A673 (cell line): ENCODE data around the gene CUL7. TPM values are rescaled to one million over a fixed set of nuclear protein-coding genes. Genes with fewer than 3 reads are reported as not detected.

Experiments used
- BruUV-seq: library from RNA; stranded (reverse); fragments of 400-500 nt; replicated peaks from 2 replicates; lab custom pipeline; 2021; lab: Mats Ljungman, UMichigan
- CTCF ChIA-PET: fragments of 300-600 bp; sonication (Branson Sonifier 250); formaldehyde crosslinking; loops from one replicate; lab custom pipeline; 2022; ENCODE audit warnings: antibody characterized with exemption; lab: Charles Lee
- POLR2A ChIA-PET: fragments of 300-600 bp; sonication (Branson Sonifier 250); formaldehyde crosslinking; loops from one replicate; lab custom pipeline; 2022; ENCODE audit warnings: antibody characterized with exemption; ENCODE audit not compliant: low non-redundant PET; lab: Charles Lee
- DNase-seq: peaks from one replicate; pipeline ENCODE4 v3.0.0-alpha.2; 2015; ENCODE audit warnings: low spot score
- H3K27ac ChIP-seq: fragments of 200-600 bp; sonication (generic); 2 replicates; pipeline ENCODE4 v1.5.1; 2016; ENCODE audit warnings: mixed run types, low read depth, mild to moderate bottlenecking, mixed read lengths, antibody characterized with exemption, low read length; ENCODE audit not compliant: poor library complexity, severe bottlenecking
- H3K27me3 ChIP-seq: fragments of 200-600 bp; sonication (generic); replicated peaks from 2 replicates; pipeline ENCODE4 v1.6.1; 2017; ENCODE audit warnings: mixed run types, low read depth, mild to moderate bottlenecking, mixed read lengths, antibody characterized with exemption, low read length; ENCODE audit not compliant: insufficient read depth, poor library complexity
- H3K36me3 ChIP-seq: fragments of 200-600 bp; sonication (generic); 2 replicates; pipeline ENCODE4 v1.6.1; 2016; ENCODE audit warnings: mixed run types, mild to moderate bottlenecking, mixed read lengths, antibody characterized with exemption, low read length; ENCODE audit not compliant: insufficient read depth, poor library complexity, severe bottlenecking
- H3K4me1 ChIP-seq: fragments of 200-600 bp; sonication (generic); 2 replicates; pipeline ENCODE4 v1.6.1; 2017; ENCODE audit warnings: mixed run types, mild to moderate bottlenecking, mixed read lengths, antibody characterized with exemption, low read length; ENCODE audit not compliant: insufficient read depth, poor library complexity, severe bottlenecking
- H3K4me3 ChIP-seq: fragments of 200-600 bp; sonication (generic); 2 replicates; pipeline ENCODE4 v1.5.1; 2016; ENCODE audit warnings: low read depth, mixed run types, mild to moderate bottlenecking, mixed read lengths, low read length; ENCODE audit not compliant: poor library complexity, severe bottlenecking
- H3K9me3 ChIP-seq: fragments of 200-600 bp; sonication (generic); 2 replicates; pipeline ENCODE4 v1.6.1; 2016; ENCODE audit warnings: mixed run types, low read depth, mild to moderate bottlenecking, mixed read lengths, antibody characterized with exemption, low read length; ENCODE audit not compliant: poor library complexity, severe bottlenecking
- CTCF ChIP-seq: fragments of 300-800, 200-600 bp; sonication (generic); conservative IDR thresholded peaks from 2 replicates; pipeline ENCODE4 v1.5.1; 2017; ENCODE audit warnings: low read depth, mild to moderate bottlenecking, antibody characterized with exemption, low read length, moderate library complexity, mixed read lengths
- EZH2 ChIP-seq: fragments of 200-600 bp; sonication (generic); IDR thresholded peaks from 2 replicates; pipeline ENCODE4 v1.6.1; 2017; ENCODE audit warnings: borderline replicate concordance, low read depth, mild to moderate bottlenecking, mixed read lengths, antibody characterized with exemption, low read length; ENCODE audit not compliant: poor library complexity, severe bottlenecking
- intact Hi-C: fragments of 100-400 bp; cut with micrococcal nuclease; formaldehyde crosslinking; loops from one replicate; pipeline ENCODE4 v1.10.0; 2022; ENCODE audit not compliant: unreplicated experiment
- total RNA-seq: library from RNA; stranded (reverse); gene quantifications from 2 replicates; pipeline ENCODE4 v1.2.3, GENCODE V29; 2021

Gene CUL7
- total RNA-seq, 1 experiment from 2014 or later, result 29.4 TPM

DNA sequence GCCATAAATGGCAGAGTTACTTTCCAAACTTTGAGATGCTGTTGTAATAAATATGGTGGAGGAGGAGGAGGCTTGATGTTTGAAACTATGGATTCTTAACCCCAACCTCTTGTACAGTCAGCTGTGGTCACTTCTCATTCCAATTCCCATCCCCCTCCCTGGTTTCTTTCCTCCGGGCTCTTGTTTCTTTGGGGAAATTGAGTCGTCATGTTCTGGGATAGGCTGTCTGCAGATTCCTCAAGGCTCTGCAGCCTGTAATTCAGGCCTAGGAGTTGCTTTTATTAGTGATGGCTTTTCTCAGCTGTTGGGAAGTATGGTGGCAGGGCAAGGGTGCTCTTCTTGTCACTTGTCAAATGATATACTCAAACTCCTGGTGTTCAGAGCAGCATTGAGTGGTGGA lies 25.0 kb upstream of the CUL7 start:
- TF ChIP-seq EZH2 (no peak), CTCF (no peak)
- Histone ChIP-seq H3K4me3 (no peak overlapping the region), H3K36me3 (no peaks in the 10 kb centered on the region), H3K4me1 (peaks cover 27% of the 10 kb centered on the region), H3K27me3 (no peaks in the 10 kb centered on the region), H3K27ac (no peak overlapping the region), H3K9me3 (no peaks in the 10 kb centered on the region)
- ChIA-PET POLR2A (interaction anchor here (0.6 kb wide), 1 partner anchor 11 kb away, joined by 4 read pairs; no protein-coding TSS in a partner anchor), CTCF (no interaction called here)
- no peak for DNase-seq
- intact Hi-C loops, result no loop called here
- TSS peak; percentile 41 for BruUV-seq

DNA sequence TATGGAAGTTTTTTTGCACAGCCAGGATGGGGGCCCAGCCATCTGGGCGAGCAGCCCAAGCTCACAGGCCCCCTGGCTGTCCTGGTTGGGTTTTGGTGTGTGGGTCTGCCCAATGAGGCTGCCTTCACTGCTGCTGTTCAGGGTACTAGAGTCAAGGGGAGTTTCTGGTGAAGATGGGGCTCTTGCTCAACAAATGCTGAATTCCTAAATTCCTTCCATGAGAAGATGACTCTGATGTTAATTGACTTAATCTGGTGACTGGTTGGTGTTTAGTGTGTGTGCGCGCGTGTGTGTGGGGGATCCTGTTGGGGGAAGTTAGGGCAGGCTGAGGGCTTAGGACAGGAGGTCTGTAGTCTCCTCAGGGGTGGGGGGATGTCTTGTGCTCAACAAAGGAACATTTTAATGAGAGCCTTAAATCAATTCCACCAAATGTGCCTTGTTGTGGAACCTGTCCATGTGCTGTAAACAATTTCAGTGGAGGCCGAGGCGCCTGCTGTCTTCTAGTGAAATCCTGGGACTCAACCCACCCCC lies 24.4 kb upstream of the CUL7 start:
- Histone ChIP-seq H3K27me3 (no peaks in the 10 kb centered on the region), H3K27ac (peak overlapping the region; percentile 91), H3K4me1 (peaks cover 27% of the 10 kb centered on the region), H3K9me3 (no peaks in the 10 kb centered on the region), H3K36me3 (no peaks in the 10 kb centered on the region), H3K4me3 (peak overlapping the region; percentile 98)
- intact Hi-C loops, result no loop called here
- BruUV-seq, result no TSS peak
- CTCF ChIA-PET, result no interaction called here
- POLR2A ChIA-PET, result no interaction called here
- TF ChIP-seq CTCF (no peak), EZH2 (no peak)
- DNase-seq, result peak; percentile 29

- peak overlapping the region; percentile 91 for H3K27ac ChIP-seq
- CTCF ChIA-PET, result no interaction called here
- H3K9me3 ChIP-seq, result no peaks in the 10 kb centered on the region
- DNase-seq, result no peak
- intact Hi-C loops, result no loop called here
- TF ChIP-seq EZH2, result no peak
- no peak for TF ChIP-seq CTCF
- H3K36me3 ChIP-seq, result no peaks in the 10 kb centered on the region
- H3K27me3 ChIP-seq, result no peaks in the 10 kb centered on the region
- H3K4me3 ChIP-seq, result peak overlapping the region; percentile 98
- peaks cover 27% of the 10 kb centered on the region for H3K4me1 ChIP-seq
- no TSS peak for BruUV-seq
- POLR2A ChIA-PET, result no interaction called here
Observed at GRCh38 chr6:43077333-43077809, 23.7 kb upstream of the CUL7 start.
